Neural cell (in vitro differentiated cells): ENCODE measurements around the gene MAST4.

Experiments
- CTCF ChIP-seq: fragments of 450-650 bp; IDR thresholded peaks from 2 replicates; pipeline ENCODE4 v1.5.1; 2014; ENCODE audit warnings: antibody characterized with exemption, mild to moderate bottlenecking, moderate library complexity; ENCODE audit not compliant: poor library complexity, severe bottlenecking
- EP300 ChIP-seq: fragments of 450-650 bp; conservative IDR thresholded peaks from 2 replicates; pipeline ENCODE4 v1.6.1; 2014; ENCODE audit warnings: antibody characterized with exemption, mild to moderate bottlenecking, moderate library complexity; ENCODE audit not compliant: poor library complexity, severe bottlenecking
- EZH2 ChIP-seq: fragments of 200-600, 300-800 bp; shearing (Covaris generic), sonication (generic); IDR thresholded peaks from 2 replicates; pipeline ENCODE4 v1.6.1; 2014; ENCODE audit warnings: antibody characterized with exemption, low read length, borderline replicate concordance, mild to moderate bottlenecking; ENCODE audit not compliant: insufficient read depth, poor library complexity, severe bottlenecking
- MXI1 ChIP-seq: fragments of 450-650 bp; conservative IDR thresholded peaks from 2 replicates; pipeline ENCODE4 v1.6.1; 2014; ENCODE audit warnings: antibody characterized with exemption, mild to moderate bottlenecking; ENCODE audit not compliant: poor library complexity, severe bottlenecking
- POLR2AphosphoS5 ChIP-seq: IDR thresholded peaks from 2 replicates; pipeline ENCODE4 v1.6.1; 2012
- RAD21 ChIP-seq: fragments of 450-650 bp; conservative IDR thresholded peaks from 2 replicates; pipeline ENCODE4 v1.6.1; 2014; ENCODE audit warnings: antibody characterized with exemption, mild to moderate bottlenecking, moderate library complexity
- SMC3 ChIP-seq: fragments of 450-650 bp; conservative IDR thresholded peaks from 2 replicates; pipeline ENCODE4 v1.6.1; 2014; ENCODE audit warnings: antibody characterized with exemption, mild to moderate bottlenecking, moderate library complexity; ENCODE audit not compliant: poor library complexity
- TAF1 ChIP-seq: IDR thresholded peaks from 2 replicates; pipeline ENCODE4 v1.6.1; 2012; ENCODE audit warnings: low read depth
- TF ChIP-seq, protein P1 (sequence below): IDR thresholded peaks from 2 replicates; pipeline ENCODE4 v1.6.1; 2012; ENCODE audit warnings: borderline replicate concordance

DNA sequence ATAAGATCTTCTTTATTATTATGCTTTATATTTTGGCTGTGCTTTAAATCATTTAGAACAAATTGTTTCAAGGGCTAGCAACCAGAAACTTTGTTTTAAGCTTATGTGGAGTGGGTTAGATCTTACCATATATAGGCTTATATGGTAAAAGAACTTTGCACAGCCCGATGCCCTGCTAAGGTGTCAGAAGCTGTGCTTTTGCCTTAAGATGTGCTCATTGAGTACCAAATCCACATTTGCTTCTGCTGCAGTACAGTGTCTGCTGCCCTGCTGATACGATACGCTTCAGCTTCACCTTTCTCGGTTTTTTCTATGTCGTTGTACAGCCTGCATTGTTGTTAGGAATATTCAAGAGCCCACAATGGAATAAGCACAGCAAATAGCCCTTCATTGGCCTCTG is 565.6 kb downstream of the MAST4 start:
- TF ChIP-seq CTCF (no peak), EP300 (no peak), EZH2 (no peak), POLR2AphosphoS5 (no peak), SMC3 (no peak), RAD21 (no peak), TAF1 (no peak), MXI1 (no peak)
- TF ChIP-seq, protein P1, sequence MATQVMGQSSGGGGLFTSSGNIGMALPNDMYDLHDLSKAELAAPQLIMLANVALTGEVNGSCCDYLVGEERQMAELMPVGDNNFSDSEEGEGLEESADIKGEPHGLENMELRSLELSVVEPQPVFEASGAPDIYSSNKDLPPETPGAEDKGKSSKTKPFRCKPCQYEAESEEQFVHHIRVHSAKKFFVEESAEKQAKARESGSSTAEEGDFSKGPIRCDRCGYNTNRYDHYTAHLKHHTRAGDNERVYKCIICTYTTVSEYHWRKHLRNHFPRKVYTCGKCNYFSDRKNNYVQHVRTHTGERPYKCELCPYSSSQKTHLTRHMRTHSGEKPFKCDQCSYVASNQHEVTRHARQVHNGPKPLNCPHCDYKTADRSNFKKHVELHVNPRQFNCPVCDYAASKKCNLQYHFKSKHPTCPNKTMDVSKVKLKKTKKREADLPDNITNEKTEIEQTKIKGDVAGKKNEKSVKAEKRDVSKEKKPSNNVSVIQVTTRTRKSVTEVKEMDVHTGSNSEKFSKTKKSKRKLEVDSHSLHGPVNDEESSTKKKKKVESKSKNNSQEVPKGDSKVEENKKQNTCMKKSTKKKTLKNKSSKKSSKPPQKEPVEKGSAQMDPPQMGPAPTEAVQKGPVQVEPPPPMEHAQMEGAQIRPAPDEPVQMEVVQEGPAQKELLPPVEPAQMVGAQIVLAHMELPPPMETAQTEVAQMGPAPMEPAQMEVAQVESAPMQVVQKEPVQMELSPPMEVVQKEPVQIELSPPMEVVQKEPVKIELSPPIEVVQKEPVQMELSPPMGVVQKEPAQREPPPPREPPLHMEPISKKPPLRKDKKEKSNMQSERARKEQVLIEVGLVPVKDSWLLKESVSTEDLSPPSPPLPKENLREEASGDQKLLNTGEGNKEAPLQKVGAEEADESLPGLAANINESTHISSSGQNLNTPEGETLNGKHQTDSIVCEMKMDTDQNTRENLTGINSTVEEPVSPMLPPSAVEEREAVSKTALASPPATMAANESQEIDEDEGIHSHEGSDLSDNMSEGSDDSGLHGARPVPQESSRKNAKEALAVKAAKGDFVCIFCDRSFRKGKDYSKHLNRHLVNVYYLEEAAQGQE: no peak
